ENCODE measurements around the gene FREY1.

Gene FREY1

DNA sequence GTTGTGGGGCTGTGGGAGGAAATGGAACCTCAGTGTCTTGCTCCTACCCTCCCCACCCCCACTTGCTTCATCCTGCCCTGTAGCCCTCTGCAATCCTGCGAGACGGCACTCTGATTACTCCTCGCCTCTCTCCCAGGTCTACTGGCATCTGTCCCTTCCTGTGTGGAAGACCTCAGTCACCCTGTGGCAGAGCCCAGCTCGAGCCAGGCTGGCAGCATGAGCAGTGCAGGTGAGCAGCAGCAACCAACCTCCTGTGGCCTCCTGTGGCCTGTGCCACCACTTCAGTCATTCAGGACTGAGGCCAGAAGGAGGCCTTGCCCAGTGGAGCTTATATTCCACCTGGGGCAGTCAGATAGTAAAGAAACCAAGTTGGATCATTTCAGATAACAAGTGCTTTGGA lies 36.4 kb downstream of the FREY1 start:
- DNase-seq (ENCODE audit: low read depth), result no peak

DNA sequence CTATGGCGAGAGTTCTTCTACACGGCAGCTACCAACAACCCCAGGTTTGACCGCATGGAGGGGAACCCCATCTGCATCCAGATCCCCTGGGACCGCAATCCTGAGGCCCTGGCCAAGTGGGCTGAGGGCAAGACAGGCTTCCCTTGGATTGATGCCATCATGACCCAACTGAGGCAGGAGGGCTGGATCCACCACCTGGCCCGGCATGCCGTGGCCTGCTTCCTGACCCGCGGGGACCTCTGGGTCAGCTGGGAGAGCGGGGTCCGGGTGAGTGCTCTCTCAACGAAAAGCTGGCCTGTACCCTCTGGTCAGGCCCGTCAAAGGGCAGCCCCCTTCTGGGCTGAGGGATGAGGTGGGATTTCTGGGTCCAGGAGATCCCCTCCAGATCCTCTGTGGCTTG lies 37.5 kb downstream of the FREY1 start:
- no peak for DNase-seq (ENCODE audit: low read depth)

DNA sequence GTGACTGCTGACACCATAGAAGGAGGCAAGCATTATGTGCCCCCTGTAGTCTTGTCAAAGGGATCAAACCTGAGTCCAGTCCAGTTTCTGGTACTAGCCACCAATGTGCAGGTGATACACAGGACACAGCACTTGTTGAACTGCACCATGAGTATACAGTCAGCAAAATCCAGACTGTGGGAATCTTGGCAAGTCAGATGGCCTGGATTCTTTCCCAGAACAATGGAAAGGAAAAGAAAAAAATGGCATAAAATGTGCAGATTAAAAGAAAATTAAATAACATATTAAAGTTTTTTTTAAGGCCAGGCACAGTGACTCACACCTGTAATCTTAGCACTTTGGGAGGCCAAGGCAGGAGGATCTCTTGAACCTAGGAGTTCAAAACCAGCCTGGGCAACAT lies 43.0 kb downstream of the FREY1 start:
- no peak for DNase-seq (ENCODE audit: low read depth)

DNA sequence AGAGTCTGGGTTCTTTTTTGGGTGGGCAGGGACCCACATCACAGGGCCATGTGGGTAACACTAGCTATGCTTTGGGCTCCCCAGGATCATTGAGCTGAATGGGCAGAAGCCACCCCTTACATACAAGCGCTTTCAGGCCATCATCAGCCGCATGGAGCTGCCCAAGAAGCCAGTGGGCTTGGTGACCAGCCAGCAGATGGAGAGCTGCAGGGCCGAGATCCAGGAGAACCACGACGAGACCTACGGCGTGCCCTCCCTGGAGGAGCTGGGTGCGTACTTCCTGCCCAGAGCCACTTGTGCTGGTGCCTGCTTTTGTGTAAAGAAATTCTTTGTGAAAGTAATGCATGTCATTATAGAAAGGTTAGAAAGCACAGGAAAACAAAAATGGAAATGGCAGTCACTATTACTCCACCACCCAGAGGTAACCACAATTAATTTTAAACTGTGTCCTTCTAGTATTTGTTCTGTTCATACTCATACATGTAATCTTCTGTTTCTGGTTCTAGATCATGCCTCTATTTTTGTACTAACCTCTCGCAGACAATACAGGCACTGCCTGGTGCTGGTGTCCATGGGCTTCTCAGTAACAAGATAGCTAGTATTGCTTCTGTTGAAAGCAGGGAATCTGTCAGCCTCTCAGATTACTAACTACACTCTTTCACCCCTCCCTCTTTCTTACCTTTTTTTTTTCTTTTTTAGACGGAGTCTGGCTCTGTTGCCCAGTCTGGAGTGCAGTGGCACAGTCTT lies 46.1 kb downstream of the FREY1 start:
- DNase-seq (ENCODE audit: low read depth), result no peak

DNA sequence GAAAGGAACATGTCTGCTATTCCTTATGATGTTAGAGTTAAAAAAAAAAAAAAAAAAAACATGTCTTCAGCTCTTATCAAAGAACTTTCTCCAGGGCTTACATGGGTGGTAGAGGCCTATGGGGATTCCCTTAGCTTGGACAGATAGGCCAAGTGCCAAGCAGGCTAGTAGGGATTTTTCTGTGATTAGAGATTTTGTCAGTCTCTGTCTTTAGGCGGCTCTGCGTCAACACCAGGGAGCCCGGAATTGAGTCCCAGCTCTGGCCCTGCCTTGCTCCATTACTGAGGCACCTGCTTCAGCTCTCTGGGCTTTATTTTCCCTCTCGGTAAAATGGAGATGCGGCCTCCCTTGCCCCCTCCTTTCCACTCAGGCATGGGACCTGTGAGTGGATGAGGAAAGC lies 46.7 kb downstream of the FREY1 start:
- DNase-seq (ENCODE audit: low read depth), result no peak

DNA sequence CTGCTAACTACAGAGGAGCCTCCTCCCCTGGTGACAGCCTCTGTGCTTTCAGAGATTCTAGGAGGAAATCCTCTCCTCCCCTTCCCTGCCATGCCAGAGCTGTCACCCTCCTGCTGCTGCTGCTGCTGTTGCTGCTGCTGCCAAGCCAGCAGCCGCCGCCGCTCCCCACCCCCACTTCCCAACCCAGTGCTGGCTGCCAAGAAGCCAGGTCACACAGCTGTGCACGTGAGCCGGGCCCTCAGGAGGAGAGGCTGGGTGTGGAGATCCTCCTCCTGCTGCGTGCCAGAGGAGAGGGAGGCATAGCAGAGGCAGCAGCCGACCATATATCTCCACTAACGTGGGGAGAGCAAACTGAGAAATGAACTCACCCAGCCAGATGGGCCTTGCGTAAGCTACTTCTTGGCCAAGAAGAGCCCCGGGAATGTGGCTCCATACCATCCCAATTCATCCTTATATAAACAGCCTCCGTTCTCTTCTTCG lies 47.4 kb downstream of the FREY1 start:
- no peak for DNase-seq (ENCODE audit: low read depth)

DNA sequence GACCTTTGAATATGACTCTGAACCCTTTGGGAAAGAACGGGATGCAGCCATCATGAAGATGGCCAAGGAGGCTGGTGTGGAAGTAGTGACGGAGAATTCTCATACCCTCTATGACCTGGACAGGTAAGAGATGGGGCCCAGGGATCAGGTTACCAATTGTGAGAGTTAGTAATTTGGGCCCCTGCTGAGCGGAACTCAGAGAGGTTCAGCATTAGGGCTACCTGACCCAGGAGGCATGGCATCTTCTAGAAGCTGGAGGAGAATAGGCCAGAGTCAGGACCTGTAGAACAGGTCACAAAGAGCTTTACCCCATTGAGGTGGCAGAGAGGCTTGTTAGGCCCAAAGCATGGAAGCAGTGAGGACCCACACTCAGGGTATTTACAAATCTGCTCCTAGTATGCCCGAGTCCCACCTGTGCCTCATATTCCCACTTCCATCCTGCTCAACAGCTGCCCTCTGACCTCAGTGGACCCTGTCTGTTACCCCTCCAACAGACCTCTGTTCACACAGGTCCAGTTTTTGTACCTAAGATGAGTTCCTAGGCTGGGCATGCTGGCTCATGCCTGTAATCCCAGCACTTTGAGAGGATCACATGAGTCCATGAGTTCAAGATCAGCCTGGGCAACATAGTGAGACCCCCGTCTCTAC lies 48.2 kb downstream of the FREY1 start:
- no peak for DNase-seq (ENCODE audit: low read depth)

DNA sequence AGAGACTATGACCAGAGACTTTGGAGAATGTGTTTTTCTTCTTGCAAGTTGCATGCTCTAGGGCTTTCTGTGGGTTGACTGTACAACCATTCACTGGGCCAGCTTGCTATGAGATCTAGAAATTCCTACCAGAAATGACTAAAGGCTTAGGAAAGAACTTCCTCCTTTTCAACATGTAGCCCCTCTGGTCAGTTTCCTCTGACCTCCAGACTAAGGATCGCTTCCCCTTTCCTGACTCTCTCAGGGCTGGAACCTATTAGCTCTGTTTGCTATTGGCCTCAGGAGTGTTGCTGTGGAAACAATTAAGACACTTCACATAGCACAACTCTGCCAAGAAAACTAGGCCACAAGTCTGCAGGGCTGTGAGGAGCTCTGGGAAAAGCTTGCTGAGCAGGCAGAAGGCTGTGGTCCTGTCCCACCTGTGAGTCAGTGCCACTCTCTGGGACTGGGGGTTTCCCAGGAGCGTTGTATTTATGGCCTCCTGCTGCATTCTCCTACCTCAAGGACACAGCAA lies 49.1 kb downstream of the FREY1 start:
- DNase-seq (ENCODE audit: low read depth), result no peak
